Vagina (tissue), 2 donors: ENCODE measurements around the gene ARHGAP26. TPM values are rescaled to one million over a fixed set of nuclear protein-coding genes. Genes with fewer than 3 reads are reported as not detected.

Source experiments
- DNase-seq, 2 donors: peaks; one replicate each; pipeline ENCODE4 v3.0.0-alpha.2; 2017; ENCODE audit errors: extremely low spot score in 2 of 2
- H3K27ac ChIP-seq: fragments of 200-600 bp; sonication (generic); one replicate; pipeline ENCODE4 v1.5.1; 2019
- H3K27me3 ChIP-seq: fragments of 200-600 bp; sonication (generic); one replicate; pipeline ENCODE4 v1.5.1; 2019
- H3K36me3 ChIP-seq, 2 donors: fragments of 200-600 bp; sonication (generic); one replicate each; pipeline ENCODE4 v1.5.1; 2017 to 2019
- H3K4me1 ChIP-seq: fragments of 200-600 bp; sonication (generic); one replicate; pipeline ENCODE4 v1.5.1; 2019
- H3K4me3 ChIP-seq, 2 donors: fragments of 200-600 bp; sonication (generic); 1 replicate in 1 of 2; 2 replicates in 1 of 2; pipeline ENCODE4 v1.5.1; 2016 to 2019
- H3K9me3 ChIP-seq: fragments of 200-600 bp; sonication (generic); one replicate; pipeline ENCODE4 v1.5.1; 2019
- CTCF ChIP-seq, 3 experiments: fragments of 450-650 bp in 2 of 3; fragments of 200-600 bp in 1 of 3; sonication (generic) in 1 of 3; IDR thresholded peaks; one replicate each; pipeline ENCODE4 v1.5.1; 2017 to 2019; ENCODE audit warnings: antibody characterized with exemption in 3 of 3, mild to moderate bottlenecking in 2 of 3, moderate library complexity in 2 of 3
- POLR2A ChIP-seq, 2 donors: fragments of 450-650 bp; IDR thresholded peaks; one replicate each; pipeline ENCODE4 v1.6.1; 2017; ENCODE audit warnings: antibody characterized with exemption in 2 of 2, mild to moderate bottlenecking in 2 of 2, moderate library complexity in 2 of 2
- POLR2AphosphoS5 ChIP-seq, 2 donors: sonication (generic); formaldehyde crosslinking; IDR thresholded peaks; one replicate each; pipeline ENCODE4 v1.9.0; 2017; ENCODE audit warnings: antibody characterized with exemption in 2 of 2, mild to moderate bottlenecking in 2 of 2, low read depth in 1 of 2; ENCODE audit not compliant: insufficient read depth in 1 of 2
- intact Hi-C: fragments of 100-400 bp; cut with DNase I; formaldehyde crosslinking; loops from one replicate; pipeline ENCODE4 v1.15.1; 2023
- total RNA-seq: library from RNA; depleted of rRNA; stranded (reverse); fragments of >200 nt; gene quantifications from one replicate; pipeline ENCODE4 v1.2.3, GENCODE V29; 2016

Gene ARHGAP26
- total RNA-seq, 1 donor from 2014 or later: 42.5 TPM

- no peak for DNase-seq
- TF ChIP-seq POLR2AphosphoS5 (IDR thresholded peaks at IDR 0.05; ENCODE audit: insufficient read depth in 1 of 2, low read depth in 1 of 2) (no peak), CTCF (IDR thresholded peaks at IDR 0.05) (no peak), POLR2A (IDR thresholded peaks at IDR 0.05) (no peak)
- Histone ChIP-seq H3K9me3 (no peaks in the 10 kb centered on the region), H3K27ac (no peak overlapping the region), H3K4me3 (no peak overlapping the region), H3K4me1 (peaks cover 74% of the 10 kb centered on the region), H3K36me3 (no peaks in the 10 kb centered on the region), H3K27me3 (no peaks in the 10 kb centered on the region)
- intact Hi-C loops: no loop called here
Measured at GRCh38 chr5:142842994-142843905, 73.1 kb downstream of the ARHGAP26 start.

- H3K36me3 ChIP-seq: no peaks in the 10 kb centered on the region
- intact Hi-C loops: no loop called here
- H3K27ac ChIP-seq: peak overlapping the region; percentile 32
- TF ChIP-seq POLR2A (IDR thresholded peaks at IDR 0.05) (no peak), POLR2AphosphoS5 (IDR thresholded peaks at IDR 0.05; ENCODE audit: insufficient read depth in 1 of 2, low read depth in 1 of 2) (no peak), CTCF (IDR thresholded peaks at IDR 0.05) (no peak)
- H3K9me3 ChIP-seq: no peaks in the 10 kb centered on the region
- peaks cover 62% of the 10 kb centered on the region for H3K4me1 ChIP-seq
- no peak overlapping the region for H3K4me3 ChIP-seq
- no peaks in the 10 kb centered on the region for H3K27me3 ChIP-seq
- DNase-seq: no peak
Measured at GRCh38 chr5:142844866-142845265, 74.7 kb downstream of the ARHGAP26 start.

GRCh38 chr5:142845402-142845921 lies 75.3 kb downstream of the ARHGAP26 start:
- H3K9me3 ChIP-seq: no peaks in the 10 kb centered on the region
- no peak for DNase-seq
- peaks cover 56% of the 10 kb centered on the region for H3K4me1 ChIP-seq
- H3K36me3 ChIP-seq: no peaks in the 10 kb centered on the region
- H3K27ac ChIP-seq: peak overlapping the region; percentile 32
- no peaks in the 10 kb centered on the region for H3K27me3 ChIP-seq
- intact Hi-C loops: no loop called here
- no peak overlapping the region for H3K4me3 ChIP-seq
- TF ChIP-seq CTCF (IDR thresholded peaks at IDR 0.05) (no peak), POLR2A (IDR thresholded peaks at IDR 0.05) (no peak), POLR2AphosphoS5 (IDR thresholded peaks at IDR 0.05; ENCODE audit: insufficient read depth in 1 of 2, low read depth in 1 of 2) (no peak)

- Histone ChIP-seq H3K27me3 (no peaks in the 10 kb centered on the region), H3K4me1 (peaks cover 50% of the 10 kb centered on the region), H3K9me3 (no peaks in the 10 kb centered on the region), H3K36me3 (no peaks in the 10 kb centered on the region), H3K4me3 (no peak overlapping the region), H3K27ac (no peak overlapping the region)
- TF ChIP-seq CTCF (IDR thresholded peaks at IDR 0.05) (no peak), POLR2A (IDR thresholded peaks at IDR 0.05) (no peak), POLR2AphosphoS5 (IDR thresholded peaks at IDR 0.05; ENCODE audit: insufficient read depth in 1 of 2, low read depth in 1 of 2) (no peak)
- intact Hi-C loops: no loop called here
- no peak for DNase-seq
Measured at GRCh38 chr5:142845954-142846398, 75.8 kb downstream of the ARHGAP26 start.

GRCh38 chr5:142846406-142846805 lies 76.2 kb downstream of the ARHGAP26 start:
- no peak overlapping the region for H3K4me3 ChIP-seq
- no peaks in the 10 kb centered on the region for H3K36me3 ChIP-seq
- DNase-seq: no peak
- no peak for TF ChIP-seq POLR2AphosphoS5 (IDR thresholded peaks at IDR 0.05; ENCODE audit: insufficient read depth in 1 of 2, low read depth in 1 of 2)
- TF ChIP-seq POLR2A (IDR thresholded peaks at IDR 0.05): no peak
- no peak for TF ChIP-seq CTCF (IDR thresholded peaks at IDR 0.05)
- intact Hi-C loops: no loop called here
- peaks cover 46% of the 10 kb centered on the region for H3K4me1 ChIP-seq
- H3K27ac ChIP-seq: no peak overlapping the region
- H3K27me3 ChIP-seq: no peaks in the 10 kb centered on the region
- no peaks in the 10 kb centered on the region for H3K9me3 ChIP-seq
